ENCODE measurements around the gene ZNF665.
A peak's percentile ranks its signal among the peaks of the same experiment; 100 is the strongest.
"Not testable (repeated sequence)": the region's sequence is repeated elsewhere in the genome, so short reads cannot be mapped to it uniquely, and the experiment has no call there.

The ZNF665 gene

DNA sequence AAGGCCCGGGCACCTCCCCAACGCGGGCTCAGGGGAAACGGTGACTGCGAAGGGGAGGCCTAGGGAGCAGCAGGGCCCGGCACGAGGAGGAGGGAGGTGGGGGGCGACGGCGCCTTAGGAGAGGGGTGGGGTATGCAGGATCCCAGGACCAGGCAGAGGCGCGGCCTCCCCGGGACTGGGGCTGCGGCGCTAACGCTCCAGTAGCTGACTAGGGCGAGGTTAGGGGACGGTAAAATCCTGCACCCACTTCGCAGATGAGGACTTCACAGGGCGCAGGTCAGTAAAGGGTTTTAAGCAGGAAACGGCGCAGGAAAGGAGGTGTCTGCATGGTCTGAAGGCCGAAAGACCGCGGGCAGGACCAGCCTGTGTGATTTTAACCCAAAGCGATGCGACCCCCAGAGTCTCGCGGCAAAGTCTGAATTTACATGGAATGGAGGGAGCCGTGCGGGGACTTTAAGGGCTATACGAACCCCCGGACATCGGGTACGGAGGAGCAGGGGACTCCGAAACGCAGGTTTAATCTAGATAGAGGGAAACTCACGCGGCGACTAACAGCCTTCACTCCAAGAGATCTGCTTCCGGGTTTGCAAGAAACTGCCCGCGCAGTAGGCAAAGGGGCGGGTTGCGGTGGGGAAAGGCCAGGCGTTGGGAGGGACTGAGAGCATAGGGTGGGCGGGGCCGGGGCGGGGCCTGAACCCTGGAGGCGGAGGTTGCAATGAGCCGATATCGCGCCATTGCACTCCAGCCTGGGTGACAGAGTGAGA is at the start of gene ZNF665:
TSS of gene ZNF665 (minus strand) at position 588 of the 764 bp plus-strand sequence. CDS start 10,460 bp downstream, outside the sequence.
- peak; percentile 86 for DNase-seq

DNA sequence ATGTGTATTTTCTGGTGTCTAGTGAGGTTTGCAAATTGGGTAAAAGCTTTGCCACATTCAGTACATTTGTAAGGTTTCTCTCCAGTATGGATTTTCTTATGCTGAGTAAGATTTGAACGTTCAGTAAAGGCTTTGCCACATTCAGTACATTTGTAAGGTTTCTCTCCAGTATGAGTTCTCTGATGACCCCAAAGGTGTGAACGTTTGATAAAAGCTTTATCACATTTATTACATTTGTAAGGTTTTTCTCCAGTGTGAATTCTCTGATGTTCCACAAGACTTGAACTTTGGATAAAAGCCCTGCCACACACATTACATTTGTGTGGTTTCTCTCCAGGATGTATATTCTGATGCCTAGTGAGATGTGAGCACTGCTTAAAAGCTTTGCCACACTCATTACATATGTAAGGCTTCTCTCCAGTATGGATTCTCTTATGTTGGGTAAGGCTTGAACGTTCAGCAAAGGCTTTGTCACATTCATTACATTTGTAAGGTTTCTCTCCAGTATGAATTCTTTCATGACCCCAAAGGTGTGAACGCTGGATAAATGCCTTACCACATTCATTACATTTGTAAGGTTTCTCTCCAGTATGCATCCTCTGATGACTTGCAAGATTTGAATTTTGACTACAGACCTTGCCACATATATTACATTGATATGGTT is 44.1 kb upstream of the ZNF665 start:
- no peak for DNase-seq

DNA sequence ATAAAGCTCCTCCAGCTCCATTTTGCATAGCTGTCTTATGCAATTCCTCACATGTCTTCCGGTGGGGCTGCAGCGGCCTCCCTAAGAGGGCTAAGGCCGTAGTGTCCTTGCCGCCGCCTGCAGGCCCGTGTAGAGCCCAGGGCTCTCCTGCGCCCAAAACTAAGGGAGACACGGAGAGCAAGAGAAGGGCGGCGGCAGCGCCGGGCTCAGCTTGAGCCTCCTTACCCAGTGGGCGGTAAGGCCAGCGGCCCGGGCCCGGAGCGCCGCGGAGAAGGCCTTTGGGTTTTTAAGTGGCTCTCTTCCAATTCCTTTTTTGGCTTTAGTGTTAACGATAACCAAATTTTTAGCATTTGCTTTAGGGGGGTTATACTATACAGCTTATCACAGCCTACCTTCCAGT is 31.4 kb upstream of the ZNF665 start:
- DNase-seq, result no peak

DNA sequence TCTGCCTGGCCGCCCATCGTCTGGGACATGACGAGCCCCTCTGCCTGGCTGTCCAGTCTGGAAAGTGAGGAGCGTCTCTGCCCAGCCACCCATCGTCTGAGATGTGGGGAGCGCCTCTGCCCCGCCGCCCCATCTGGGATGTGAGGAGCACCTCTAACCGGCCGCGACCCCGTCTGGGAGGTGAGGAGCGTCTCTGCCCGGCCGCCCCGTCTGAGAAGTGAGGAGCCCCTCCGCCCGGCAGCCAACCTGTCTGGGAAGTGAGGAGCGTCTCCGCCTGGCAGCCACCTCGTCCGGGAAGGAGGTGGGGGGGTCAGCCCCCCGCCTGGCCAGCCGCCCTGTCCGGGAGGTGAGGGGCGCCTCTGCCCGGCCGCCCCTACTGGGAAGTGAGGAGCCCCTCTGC is 29.6 kb upstream of the ZNF665 start:
- DNase-seq, result not testable (repeated sequence)

DNA sequence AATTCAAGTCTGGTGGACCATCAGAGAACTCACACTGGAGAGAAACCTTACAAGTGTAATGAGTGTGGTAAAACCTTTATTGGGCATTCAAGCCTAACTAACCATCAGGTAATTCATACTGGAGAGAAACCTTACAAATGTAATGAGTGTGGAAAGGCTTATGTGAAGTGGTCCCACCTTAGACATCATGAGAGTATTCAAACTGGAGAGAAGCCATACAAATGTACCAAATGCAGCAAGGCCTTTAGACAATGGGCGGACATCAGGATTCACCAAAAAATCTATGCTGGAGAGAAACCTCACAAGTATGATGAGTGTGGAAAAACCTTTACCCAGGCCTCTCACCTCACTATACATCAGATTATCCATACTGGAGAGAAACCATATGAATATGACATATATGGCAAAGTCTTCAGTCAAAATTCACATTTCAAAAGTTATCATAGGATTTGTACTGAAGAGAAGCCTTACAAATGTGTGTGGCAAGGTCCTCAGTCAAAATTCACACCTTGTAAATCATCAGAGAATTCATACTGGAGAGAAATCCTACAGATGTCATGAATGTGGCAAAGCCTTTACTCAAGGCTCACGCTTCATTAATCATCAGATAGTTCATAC is 19.7 kb upstream of the ZNF665 start:
- DNase-seq, result no peak

DNA sequence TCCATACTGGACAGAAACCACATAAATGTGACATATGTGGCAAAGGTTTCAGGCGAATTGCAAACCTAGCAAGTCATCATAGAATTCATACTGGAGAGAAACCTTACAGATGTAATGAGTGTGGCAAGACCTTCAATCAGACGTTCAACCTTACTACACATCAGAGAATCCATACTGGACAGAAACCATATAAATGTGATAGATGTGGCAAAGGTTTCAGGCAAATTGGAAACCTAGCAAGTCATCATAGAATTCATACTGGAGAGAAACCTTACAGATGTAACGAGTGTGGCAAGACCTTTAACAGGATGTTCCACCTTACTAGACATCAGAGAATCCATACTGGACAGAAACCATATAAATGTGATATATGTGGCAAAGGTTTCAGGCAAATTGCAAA is 18.4 kb upstream of the ZNF665 start:
- DNase-seq, result not testable (repeated sequence)

DNA sequence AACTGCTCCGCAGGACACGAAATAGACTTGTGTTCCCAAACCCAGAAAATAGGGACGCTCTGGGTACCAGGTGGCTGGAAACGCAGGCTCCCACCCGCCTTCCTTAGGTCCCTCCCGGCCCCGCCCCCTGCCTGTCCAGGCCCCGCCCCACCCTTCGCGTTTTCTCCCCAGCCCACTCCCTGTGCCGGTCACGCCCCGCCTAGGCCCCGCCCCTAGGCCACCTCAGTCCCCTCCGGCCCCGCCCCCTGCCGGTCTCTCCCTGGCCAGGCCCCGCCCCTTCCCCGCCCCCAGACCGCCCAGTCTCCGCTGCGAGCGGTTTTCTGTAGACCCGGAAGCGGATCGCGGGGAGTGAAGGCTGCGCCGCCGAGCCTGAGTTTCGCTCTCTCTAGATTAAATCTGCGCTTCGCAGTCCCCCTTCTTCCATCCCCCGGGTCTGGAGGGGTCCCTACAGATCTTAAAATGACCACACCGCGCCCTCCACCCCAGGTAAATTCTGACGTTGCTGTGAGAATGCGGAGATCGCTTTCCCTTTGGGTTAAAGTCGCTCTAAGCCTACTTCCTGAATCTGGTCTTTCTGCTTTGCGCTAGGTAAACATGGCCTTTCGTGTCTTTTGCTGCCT is 3.7 kb upstream of the ZNF665 start:
- DNase-seq, result peak; percentile 99

DNA sequence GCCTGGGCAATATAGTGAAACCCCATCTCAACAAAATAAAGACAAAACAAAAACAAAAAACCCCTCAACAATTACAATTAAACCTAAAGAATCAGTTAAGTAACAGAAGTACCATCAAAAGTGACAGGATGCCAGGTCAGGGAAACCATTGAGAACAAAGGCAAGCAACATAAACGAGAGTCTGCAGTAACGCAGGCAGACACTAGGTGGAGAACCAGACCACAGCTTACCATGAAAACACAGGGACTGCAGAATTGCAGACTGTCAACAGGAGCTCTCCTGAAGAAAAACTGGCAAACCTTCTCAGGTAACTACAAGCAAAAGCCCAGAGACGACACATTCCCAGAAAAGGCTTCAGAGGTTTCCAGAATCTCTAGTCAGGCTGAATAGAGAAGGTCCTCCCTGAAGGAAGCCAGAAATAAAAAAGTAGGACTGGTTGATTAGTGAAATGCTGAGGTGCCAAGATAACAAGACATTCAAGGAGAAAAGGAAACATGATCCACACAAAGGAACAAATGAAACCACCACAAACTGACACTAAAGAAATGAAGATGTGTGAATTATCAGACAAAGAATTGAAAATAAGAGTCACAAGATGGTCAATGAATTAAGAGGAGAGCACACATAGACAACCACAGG is 2.2 kb upstream of the ZNF665 start:
- DNase-seq, result peak; percentile 79

DNA sequence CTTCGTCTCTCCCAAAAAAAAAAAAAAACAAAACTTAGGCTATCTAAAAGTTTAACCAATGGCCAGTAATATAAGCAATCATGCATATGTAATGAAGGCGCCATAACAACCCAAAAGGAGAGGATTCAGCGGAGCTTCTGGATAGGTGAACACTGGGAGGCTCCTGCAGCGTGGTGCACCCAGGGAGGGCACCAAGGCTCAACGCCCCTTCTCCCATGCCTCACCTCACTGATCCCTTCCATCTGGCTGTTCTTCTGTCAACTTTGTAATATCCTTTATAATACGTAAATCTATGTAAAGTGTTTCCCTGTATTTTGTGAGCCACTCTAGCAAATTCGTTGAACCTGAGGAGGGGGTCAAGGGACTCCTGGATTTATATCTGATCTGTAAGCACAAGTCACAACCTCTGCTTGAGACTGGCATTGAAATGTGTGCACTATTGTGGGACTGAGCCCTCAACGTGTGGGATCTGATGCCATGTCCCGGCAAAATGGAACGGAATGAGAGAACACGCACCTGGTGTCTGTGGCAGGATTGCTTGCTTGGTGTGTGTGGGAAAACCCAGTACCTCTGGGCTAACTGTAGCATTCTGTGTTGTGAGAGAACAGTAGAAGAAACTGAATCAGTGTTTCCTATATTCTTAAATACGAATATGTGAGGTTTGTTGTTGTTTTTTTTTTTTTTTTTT is 521 bp upstream of the ZNF665 start:
- no peak for DNase-seq

DNA sequence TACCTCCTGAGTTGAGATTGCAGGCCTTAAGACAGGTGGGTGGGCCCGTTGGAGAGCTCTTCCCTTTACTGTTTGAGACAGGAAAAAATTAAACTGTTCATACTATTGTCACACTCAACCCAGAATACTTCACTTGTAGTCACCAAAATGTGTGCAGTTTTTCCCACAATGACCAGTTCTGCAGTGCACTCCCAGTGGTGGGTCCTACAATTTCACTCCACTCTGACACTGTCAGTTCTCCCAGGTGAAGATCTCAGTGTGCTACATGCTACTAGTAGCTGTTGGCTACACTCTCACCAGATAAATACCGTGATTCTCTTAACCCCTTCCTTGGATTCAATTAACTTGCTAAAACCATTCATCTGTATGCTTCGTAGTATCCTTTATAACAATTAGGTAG is 2.9 kb downstream of the ZNF665 start:
- no peak for DNase-seq

DNA sequence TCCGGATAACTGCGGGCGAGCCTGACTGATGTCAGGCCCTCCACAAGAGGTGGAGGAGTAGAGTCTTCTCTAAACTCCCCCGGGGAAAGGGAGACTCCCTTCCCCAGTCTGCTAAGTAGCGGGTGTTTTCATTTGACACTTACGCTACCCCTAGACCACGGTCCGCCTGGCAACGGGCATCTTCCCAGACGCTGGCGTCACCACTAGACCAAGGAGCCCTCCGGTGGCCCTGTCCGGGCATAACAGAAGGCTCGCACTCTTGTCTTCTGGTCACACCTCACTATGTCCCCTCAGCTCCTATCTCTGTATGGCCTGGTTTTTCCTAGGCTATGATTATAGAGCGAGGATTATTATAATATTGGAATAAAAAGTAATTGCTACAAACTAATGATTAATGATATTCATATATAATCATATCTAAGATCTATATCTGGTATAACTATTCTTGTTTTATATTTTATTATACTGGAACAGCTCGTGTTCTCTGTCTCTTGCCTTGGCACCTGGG is 3.4 kb downstream of the ZNF665 start:
- DNase-seq, result not testable (repeated sequence)

DNA sequence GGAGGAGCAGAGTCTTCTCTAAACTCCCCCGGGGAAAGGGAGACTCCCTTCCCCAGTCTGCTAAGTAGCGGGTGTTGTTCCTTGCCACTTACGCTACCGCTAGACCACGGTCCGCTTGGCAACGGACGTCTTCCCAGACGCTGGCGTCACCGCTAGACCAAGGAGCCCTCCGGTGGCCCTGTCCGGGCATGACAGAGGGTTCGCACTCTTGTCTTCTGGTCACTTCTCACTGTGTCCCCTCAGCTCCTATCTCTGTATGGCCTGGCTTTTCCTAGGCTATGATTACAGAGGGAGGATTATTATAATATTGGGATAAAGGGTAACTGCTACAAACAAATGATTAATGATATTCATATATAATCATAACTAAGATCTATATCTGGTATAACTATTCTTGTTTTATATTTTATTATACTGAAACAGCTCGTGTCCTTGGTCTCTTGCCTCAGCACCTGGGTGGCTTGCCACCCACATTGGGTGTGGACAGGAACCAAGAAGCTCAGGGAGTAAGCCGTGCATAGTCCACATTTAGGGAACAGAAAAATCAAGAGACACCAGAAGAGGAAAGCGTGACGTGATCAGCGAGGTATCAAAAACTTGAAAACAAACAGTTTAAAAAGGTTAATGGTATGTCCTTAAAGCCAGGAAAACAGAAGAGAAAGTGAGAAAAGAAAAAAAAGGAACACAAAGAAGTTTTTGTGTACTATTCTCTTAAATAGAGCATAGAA is 7.8 kb downstream of the ZNF665 start:
- DNase-seq, result not testable (repeated sequence)

DNA sequence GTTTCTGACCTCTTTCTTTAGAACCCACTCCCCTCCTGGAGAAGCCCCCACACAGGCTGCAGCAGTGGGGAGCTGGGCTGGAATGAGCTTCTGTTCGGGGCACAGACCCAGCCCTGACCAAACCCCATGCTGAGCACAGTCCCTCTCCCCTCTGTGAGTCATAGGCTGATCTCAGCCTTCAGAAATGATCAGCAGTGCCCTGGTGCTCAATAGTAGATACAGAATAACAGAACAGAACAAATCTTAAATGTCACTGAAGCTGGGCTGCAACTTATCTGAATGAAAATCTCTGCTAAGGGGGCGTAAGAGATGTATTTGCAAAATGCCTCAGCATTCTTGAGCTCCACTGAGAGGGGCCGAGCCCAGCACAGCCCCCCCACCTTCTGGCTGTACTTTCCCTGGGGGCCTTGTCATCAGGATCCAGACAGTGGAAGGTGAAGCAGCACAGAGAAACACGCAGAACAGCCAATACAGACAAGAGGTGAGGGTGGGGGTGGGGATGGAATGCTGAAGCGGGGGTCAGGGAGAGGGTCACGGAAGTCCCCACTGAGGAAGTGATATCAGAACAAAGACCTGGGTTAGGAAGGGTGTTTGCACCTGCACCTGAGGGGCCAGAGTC is 9.9 kb downstream of the ZNF665 start:
- no peak for DNase-seq

DNA sequence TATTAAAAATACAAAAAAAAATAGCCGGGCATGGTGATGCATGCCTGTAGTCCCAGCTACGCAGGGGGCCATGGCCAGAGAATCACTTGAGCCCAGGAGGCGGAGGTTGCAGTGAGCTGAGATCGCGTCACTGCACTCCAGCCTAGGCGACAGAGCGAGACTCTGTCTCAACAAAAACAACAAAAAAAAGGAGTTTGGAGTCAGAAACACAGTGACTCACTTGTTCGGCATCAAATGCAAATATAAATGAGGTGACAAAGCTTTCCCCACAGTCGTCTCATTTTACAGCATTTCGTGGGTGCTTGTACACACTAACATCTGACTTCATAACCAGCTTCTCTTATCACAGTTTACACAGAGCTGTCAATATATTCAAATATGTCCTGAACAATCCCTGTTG is 11.0 kb downstream of the ZNF665 start:
- no peak for DNase-seq

DNA sequence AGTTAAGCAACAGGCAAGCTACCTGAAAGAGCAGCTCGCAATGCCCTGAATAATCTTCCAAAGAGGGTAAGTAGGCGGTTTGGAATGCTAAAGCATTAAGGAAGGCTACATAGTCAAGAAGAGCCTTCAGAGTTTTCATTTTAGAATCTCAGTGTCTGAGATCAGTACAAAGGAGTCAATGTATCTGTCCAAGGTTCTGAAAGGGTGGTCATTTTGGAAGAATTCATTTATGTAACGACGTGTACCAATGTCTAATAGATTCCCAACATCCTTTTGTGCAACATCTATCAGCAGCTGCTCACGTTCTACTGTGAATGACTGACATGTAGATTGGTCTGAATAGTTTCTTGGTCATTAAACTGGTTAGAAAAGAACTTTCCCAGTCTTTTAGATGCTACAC is 15.2 kb downstream of the ZNF665 start:
- no peak for DNase-seq

DNA sequence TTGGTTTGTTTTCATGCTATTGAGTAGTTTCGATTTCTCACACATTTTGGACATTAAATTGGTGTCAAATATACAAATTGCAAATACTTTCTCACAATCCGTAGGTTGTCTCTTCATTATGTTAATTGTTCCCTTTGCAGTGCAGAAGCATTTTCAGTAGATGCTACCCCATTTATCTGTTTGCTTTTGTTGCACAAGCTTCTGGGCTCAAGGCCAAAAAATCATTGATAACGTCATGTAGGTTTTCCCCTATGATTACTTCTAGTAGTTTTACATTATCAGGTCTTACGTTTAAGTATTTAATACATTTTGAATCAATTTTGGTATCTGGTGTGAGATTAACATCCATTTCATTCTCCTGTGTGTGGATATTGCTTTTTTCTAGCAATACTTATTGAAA is 20.3 kb downstream of the ZNF665 start:
- DNase-seq, result no peak

DNA sequence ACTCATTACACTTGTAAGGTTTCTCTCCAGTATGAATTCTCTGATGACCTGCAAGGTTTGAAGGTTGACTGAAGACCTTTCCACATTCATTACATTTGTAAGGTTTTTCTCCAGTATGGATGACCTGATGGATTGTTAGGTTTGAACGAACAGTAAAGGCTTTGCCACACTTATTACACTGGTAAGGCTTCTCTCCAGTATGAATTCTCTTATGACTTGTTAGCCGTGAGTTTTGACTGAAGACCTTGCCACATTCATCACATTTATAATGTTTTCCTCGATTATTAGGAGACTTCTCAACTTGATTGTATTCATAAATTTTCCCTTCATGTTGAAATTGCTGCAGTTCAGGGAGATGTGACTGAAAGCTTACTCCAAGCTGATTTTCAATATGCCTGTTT is 27.5 kb downstream of the ZNF665 start:
- DNase-seq, result no peak

DNA sequence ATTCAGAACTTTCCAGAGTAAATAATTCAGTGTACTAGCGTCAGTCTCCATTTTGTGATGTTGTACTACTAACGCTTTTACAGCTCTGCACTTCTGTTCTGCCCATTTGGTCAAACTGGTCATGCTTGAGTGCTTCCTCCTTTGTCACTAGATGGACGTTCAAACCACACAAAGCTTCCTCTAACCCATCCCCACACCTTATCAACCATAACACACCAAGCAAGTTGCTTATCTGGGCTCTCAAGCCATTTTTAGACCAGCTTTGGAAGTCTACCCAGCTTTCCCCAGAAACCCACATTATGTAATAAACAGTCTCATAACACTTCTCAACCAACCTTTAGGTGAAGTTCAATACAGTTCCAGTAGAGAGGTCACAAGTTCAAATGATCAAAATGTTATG is 32.0 kb downstream of the ZNF665 start:
- no peak for DNase-seq

DNA sequence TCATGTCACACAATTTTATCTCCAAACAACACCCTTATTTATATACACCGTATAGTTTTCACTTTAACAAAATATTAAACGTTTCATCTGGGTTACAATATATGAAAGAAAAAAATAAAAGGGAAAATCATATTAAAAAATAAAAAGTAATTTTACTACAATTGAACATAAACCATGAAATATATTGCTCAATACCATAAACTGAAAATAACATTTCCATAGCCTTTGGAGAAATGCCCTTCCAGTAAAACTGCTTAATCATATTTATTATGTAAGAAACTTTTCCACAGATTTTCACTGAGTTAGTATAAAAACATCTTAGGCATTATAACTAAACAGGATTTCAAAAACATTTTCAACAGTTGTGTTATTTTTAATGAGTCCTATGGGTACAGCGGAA is 32.8 kb downstream of the ZNF665 start:
- DNase-seq, result no peak

DNA sequence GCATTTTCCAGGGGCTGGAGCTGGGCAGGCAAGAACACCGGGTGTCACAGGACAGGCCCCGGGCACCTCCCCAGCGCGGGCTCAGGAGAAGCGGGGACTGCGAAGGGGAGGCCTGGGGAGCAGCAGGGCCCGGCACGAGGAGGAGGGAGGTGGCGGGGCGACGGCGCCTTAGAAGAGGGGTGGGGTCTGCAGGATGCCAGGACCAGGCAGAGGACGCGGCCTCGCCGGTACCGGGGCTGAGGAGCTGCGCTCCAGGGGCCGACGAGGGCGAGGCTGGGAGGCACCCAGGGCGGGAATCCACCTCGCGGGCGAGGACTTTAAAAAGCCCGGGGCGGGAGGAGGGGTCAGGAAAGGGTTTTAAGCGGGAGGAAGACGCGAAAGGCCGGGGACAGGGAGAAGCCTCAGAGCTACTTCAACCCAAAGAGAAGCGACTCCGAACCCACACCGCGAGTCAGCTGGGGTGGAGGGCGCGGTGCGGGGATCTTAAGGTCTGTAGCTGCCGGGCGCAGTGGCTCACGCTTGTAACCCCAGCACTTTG is 35.0 kb downstream of the ZNF665 start:
- peak; percentile 43 for DNase-seq

DNA sequence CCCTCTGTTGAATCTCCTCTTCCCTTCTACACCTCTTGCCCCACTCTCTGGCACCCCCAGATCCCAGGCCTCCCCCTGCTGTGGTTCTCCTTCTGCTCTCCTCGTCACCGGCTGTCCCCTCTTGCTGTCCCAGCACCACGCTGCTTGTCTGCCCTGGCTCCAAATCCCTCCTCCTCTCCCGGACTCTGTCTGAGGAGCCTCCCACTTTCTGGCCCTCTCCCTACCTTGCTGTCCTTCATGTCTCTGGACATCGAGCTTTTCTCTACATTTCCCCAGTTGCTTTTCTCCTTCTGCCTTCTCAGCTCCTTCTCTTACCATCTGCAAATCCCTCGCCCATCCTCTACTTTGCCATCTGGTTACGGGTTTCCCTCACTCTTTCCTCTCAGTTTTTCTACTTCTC is 35.5 kb downstream of the ZNF665 start:
- DNase-seq, result no peak

Data from CD4-positive, alpha-beta T cell treated with Interleukin-17A for 4 hours (primary cell).